DND-41 (cell line): ENCODE measurements around the gene BAG3.

Source experiments
- CTCF ChIP-seq: IDR thresholded peaks from 2 replicates; pipeline ENCODE4 v1.5.1; 2012; ENCODE audit warnings: borderline replicate concordance, low read length, moderate library complexity, mild to moderate bottlenecking; ENCODE audit not compliant: poor library complexity, severe bottlenecking; ENCODE audit errors: extremely low read depth
- EZH2 ChIP-seq: IDR thresholded peaks from 3 replicates; pipeline ENCODE4 v1.6.1; 2012; ENCODE audit warnings: borderline replicate concordance, low read depth, mild to moderate bottlenecking, moderate library complexity, low read length, inconsistent platforms; ENCODE audit not compliant: severe bottlenecking

- TF ChIP-seq CTCF (no peak), EZH2 (no peak)
Measured at GRCh38 chr10:119666709-119667004, 15.5 kb downstream of the BAG3 start.
